HG02610 (cell line): ENCODE measurements around the gene FBXL17.

ENCODE experiments used
- ATAC-seq: cut with Tn5 transposase; IDR thresholded peaks from one replicate; pipeline ENCODE4 v1.9.1; 2021; ENCODE audit warnings: mild to moderate bottlenecking, moderate library complexity; ENCODE audit not compliant: unreplicated experiment

Gene FBXL17

GRCh38 chr5:108102463-108102862 is 279.4 kb downstream of the FBXL17 start:
- no peak for ATAC-seq

DNA sequence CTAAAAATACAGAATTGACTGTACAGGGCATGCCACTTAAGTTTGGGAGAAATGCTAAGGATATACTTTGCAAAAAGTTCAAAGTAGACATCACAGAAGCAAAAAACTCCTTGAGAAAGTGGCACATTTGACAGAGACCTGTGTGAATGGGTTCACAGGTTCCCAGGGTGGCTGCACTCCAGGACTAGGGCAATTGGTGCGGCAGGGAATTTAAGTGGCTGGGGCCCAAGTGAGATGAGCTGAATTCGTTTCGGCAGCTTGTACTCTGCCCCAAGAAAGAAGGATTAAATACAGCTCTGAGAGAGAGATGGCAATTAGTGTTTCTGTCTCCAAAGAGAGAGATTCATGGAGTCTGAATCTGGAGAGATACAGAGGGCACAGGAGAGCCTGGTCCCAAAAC is 280.1 kb downstream of the FBXL17 start:
- no peak for ATAC-seq

DNA sequence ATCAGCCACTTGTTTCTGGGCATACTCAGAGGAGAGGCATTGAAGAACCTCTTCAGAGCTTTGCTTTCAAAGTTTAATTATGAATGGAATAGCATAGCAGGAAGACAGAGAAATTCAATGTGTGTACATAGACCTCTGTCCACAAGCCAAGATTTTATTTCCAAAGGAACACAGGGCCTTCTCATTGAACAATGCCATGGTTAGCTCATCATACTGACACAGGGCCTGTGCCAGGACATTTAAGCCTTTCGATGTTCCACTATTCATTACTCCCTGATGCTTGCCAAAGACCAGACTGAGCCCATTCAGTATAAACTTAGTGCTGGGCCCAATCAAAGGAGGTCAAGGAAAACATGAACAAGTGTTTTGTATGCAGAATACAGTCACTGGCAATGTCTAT is 280.8 kb downstream of the FBXL17 start:
- no peak for ATAC-seq

- no peak for ATAC-seq
Measured at GRCh38 chr5:108094800-108095199, 287.1 kb downstream of the FBXL17 start.

DNA sequence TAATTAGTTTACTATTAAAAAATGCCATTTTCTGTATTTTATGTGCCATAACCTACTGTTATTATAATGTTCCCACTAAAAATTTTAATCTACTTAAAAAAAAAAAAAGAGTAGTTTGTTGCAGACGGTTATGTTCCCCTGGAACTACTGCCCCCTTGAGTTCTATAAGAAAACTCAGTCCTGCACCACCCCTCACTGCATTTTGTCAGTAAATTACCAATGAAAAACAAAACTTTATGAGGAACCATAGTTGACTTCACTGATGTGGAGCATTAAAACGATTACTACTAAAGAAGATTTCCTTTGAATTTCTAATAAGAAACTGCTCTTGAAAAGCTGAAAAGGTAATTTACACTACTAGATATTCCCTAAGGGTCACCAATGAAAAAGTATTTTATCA is 288.7 kb downstream of the FBXL17 start:
- ATAC-seq: no peak

- ATAC-seq: no peak
Measured at GRCh38 chr5:108090946-108091345, 291.0 kb downstream of the FBXL17 start.

- ATAC-seq: no peak
Measured at GRCh38 chr5:108084105-108084504, 297.8 kb downstream of the FBXL17 start.

- ATAC-seq: no peak
Measured at GRCh38 chr5:108083232-108083631, 298.7 kb downstream of the FBXL17 start.

DNA sequence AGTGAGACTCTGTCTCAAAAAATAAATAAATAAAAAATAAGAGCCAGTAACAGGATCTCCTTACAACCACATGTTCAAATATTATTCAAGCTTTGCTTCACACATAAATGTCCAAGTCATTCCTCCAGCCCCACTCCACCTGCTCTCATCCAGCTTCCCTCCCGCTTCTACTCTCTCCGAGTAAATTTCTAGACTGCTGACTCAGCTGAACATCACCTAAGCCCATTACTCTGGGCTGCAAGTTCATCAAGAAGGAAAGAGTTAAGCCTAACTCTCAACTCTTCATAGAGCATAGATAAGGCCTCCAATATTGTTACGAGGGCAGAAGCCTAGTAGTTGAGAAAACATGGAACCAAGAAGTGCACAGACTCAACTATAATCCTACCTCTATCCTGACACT is 300.2 kb downstream of the FBXL17 start:
- no peak for ATAC-seq

GRCh38 chr5:108079753-108080152 is 302.1 kb downstream of the FBXL17 start:
- ATAC-seq: no peak

- ATAC-seq: no peak
Measured at GRCh38 chr5:108078882-108079281, 303.0 kb downstream of the FBXL17 start.

- ATAC-seq: no peak
Measured at GRCh38 chr5:108078345-108078744, 303.6 kb downstream of the FBXL17 start.

GRCh38 chr5:108074626-108075025 is 307.3 kb downstream of the FBXL17 start:
- no peak for ATAC-seq

GRCh38 chr5:108064302-108064701 is 317.6 kb downstream of the FBXL17 start:
- ATAC-seq: no peak

DNA sequence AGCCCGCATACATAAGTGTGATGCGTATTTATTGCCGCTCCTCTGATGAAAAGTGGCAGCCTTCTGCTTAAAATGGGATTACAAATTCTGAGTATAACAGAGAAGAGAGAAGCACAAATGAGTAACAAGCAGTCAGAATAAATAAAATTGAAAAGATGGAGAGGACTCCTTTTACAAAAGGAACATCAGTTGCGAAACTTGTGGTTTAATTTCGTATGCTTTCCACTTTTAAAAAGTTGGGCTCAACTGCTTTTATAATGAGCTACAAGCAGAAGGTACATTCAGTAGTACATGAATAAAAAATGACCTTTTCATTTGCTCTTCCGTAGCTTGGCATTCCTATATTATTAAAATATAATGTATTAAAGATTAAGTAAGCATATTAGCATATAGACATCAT is 320.0 kb downstream of the FBXL17 start:
- ATAC-seq: no peak

GRCh38 chr5:108060340-108060739 is 321.6 kb downstream of the FBXL17 start:
- no peak for ATAC-seq

- no peak for ATAC-seq
Measured at GRCh38 chr5:108059334-108059733, 322.6 kb downstream of the FBXL17 start.

DNA sequence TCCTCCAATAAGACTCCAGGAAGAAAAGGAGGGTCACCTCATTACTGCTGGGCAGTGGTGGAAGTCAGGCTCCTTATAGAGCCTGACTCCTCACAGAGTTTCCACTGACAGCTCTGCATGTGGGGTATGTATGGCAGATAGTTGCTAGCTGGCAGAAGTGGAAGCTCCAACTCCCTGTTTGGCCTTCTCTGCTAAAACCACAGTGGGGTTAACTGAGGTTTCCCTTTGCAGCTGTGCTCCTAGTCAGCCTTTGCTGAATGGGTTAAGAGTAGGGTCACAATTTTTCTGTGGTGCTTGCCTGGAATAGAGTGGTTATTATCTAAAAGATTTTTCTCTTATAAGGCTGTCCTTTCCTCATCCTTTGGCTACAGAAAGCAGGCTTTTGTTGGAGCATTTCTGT is 327.5 kb downstream of the FBXL17 start:
- no peak for ATAC-seq

GRCh38 chr5:108046955-108047670 is 334.8 kb downstream of the FBXL17 start:
- no peak for ATAC-seq

GRCh38 chr5:108036482-108036881 is 345.4 kb downstream of the FBXL17 start:
- no peak for ATAC-seq

DNA sequence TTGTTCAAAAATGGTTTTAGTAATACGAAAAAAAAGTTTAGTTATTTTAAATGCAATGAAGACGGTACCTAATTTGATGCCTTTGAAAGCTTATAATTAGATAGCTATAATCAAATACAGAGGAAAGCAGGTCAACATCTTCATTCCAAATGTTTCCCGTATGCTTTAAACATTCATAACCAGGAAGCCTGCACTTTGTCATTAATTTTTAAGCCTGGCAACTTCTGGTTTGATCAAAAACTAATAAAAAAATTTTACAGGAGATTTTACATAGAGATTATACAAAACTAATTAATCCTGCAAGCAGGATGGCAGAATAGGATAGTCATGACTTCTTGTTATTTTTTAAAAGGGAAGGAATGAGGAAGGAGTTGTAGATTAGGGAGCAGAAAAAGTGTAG is 353.0 kb downstream of the FBXL17 start:
- ATAC-seq: no peak

DNA sequence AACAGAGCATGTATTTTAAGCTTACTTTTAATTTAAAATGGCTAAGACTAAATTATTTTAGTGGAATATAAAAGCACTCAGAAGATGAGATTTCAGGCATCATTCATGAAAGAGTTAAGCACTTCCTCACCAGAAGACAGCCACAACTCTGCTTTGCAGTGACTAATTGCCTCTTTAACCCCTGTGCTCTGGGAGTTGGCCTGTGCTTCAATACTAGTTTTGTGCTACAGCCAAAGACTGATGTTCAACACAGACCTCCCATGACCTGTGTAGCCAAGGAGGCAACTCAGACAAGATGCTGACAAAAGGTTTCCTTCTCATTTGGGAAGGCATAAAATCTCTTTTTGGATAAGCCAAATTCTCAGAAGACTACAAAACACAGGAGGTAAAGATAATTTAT is 353.5 kb downstream of the FBXL17 start:
- ATAC-seq: no peak

- no peak for ATAC-seq
Measured at GRCh38 chr5:108025957-108026356, 355.9 kb downstream of the FBXL17 start.
